ENCODE measurements around the gene HSPA14.

Gene HSPA14, protein sequence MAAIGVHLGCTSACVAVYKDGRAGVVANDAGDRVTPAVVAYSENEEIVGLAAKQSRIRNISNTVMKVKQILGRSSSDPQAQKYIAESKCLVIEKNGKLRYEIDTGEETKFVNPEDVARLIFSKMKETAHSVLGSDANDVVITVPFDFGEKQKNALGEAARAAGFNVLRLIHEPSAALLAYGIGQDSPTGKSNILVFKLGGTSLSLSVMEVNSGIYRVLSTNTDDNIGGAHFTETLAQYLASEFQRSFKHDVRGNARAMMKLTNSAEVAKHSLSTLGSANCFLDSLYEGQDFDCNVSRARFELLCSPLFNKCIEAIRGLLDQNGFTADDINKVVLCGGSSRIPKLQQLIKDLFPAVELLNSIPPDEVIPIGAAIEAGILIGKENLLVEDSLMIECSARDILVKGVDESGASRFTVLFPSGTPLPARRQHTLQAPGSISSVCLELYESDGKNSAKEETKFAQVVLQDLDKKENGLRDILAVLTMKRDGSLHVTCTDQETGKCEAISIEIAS

DNA sequence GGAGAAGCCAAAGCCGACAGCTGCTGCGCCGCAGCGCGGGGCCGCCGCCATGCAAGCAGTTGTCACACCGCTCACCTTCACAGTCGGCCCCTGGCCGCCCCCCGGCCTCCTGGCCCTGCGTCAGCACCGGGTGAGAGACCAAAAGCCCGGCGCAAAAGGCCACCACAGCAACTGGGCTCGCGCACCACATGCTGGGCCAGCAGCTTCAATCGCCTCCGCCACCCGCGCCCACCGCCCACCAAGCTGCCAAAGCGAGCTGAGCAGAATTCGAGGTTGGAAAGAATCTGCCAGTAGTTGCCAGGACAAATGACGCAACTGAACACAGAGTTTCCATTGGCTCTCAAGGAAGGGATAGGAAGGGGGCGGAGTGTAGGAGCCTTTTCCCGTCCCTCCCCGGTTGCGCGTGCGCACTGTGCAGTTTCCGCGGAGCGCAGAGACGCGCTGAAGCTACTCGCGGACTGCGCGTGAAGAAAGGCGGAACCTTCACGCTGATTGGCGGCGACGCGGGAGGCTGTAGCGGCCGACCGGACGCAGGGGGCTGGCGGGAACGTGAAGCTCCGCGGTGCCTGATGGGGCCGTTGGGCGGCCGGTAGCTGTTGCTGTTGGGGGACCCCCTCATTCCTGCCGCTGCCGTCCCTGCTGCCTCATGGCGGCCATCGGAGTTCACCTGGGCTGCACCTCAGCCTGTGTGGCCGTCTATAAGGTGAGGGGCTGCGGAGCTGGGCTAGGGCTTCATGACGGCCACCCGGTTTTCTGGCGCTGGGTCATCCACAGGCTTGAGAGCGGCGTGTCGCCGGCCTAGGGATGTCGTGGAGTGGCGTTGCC lies at the start of gene HSPA14, which contains the start of the genes CDNF and MSANTD7:
HSPA14 (plus strand) TSS at position 550 of the 825 bp plus-strand sequence; CDS start at position 647, 97 bp downstream.
CDNF (minus strand) TSS at position 281 of the 825 bp plus-strand sequence; CDS start at position 190, 91 bp downstream.
MSANTD7 (plus strand) TSS at position 550 of the 825 bp plus-strand sequence. CDS start 3,979 bp downstream, outside the sequence.
- TF ChIP-seq GATA2 (IDR thresholded peaks at IDR 0.05; ENCODE audit: low read depth, low read length) (no peak), GATA3 (IDR thresholded peaks at IDR 0.05; ENCODE audit: low read depth, low read length) (no peak)

DNA sequence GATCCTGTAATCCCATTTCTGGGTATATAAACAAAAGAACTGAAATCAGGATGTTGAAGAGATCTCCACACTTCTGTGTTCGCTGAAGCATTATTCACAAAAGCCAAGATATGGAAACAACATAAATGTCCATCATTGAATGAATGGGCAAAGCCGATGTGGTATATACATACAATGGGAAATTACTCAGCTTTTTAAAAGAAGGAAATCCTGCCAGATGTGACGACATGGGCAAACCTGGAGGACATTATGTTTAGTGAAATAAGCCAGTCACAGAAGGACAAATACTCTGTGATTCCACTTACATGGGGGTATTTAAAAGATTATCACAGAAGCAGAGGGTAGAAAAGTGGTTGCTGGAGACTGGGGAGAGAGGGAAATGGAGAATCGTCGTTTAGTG lies 39.5 kb upstream of the HSPA14 start:
- TF ChIP-seq GATA2 (IDR thresholded peaks at IDR 0.05; ENCODE audit: low read depth, low read length), result no peak
- no peak for TF ChIP-seq GATA3 (IDR thresholded peaks at IDR 0.05; ENCODE audit: low read depth, low read length)

- TF ChIP-seq GATA2 (IDR thresholded peaks at IDR 0.05; ENCODE audit: low read depth, low read length) (no peak), GATA3 (IDR thresholded peaks at IDR 0.05; ENCODE audit: low read depth, low read length) (no peak)
These were observed 37.7 kb upstream of the HSPA14 start for GRCh38 chr10:14800397-14800796.

GRCh38 chr10:14801723-14802122 lies 36.4 kb upstream of the HSPA14 start:
- TF ChIP-seq GATA3 (IDR thresholded peaks at IDR 0.05; ENCODE audit: low read depth, low read length), result no peak
- TF ChIP-seq GATA2 (IDR thresholded peaks at IDR 0.05; ENCODE audit: low read depth, low read length), result no peak

GRCh38 chr10:14803827-14804226 lies 34.3 kb upstream of the HSPA14 start:
- TF ChIP-seq GATA3 (IDR thresholded peaks at IDR 0.05; ENCODE audit: low read depth, low read length), result no peak
- TF ChIP-seq GATA2 (IDR thresholded peaks at IDR 0.05; ENCODE audit: low read depth, low read length), result no peak

DNA sequence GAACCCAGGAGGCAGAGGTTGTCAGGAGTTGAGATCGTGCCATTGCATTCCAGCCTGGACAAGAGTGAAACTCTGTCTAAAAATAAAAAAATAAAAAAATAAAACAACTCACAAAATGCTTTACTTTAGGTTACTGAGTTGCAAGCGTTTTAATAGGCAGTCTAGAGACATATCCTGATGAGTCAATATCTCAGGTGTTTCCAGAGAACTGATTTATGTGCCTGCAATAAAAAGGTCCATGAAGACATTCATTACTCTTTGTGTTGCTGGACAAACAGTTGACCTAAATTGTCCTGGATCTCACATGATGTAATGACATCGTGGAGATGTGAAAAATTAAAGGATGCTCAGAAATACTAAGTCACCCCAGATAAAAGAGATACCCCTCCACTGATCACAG lies 31.8 kb upstream of the HSPA14 start:
- TF ChIP-seq GATA3 (IDR thresholded peaks at IDR 0.05; ENCODE audit: low read depth, low read length) (no peak), GATA2 (IDR thresholded peaks at IDR 0.05; ENCODE audit: low read depth, low read length) (no peak)

DNA sequence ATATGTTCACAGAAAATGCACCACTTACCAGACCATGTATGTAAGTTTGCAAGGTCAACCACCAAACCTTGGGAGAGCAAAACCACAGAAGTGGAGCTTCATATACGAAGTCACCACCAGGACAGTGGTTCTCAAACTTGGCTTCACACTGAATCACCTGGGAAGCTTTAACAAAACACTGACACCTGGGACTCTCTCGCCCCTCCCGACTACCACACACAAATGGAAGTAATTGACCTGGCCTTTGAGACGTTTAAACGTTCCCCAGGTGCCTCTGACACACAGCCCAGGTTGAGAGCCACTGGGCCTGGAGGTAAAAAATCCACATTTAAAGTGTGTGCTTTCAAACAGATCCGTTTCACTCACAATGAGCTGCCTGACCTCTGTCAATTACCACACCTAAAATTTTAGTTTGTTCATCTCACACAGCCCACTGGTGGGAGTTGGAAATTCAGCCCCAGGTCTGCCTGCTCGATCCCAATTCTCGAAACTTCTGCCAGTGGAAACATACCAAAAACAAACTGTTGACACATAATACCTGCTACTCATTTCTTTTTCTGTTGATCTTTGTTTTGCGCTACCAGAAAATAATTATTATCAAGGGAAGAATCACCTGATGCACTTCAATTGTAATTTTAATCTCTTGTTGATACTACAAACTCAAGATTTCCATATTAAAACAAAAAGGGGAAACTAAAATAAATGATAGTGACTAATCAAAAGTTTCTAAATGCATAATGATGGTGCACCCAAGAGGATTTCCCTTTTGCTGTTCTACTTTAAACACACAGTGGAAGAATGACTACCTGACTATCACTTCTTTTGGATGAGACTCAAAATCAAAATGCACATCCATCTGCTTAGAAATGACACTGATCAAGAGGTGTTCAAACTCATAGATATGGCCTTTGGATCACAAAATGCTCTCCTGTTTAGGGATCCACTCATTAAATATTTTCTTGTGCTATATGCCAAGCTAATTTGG lies 26.8 kb upstream of the HSPA14 start:
- TF ChIP-seq GATA2 (IDR thresholded peaks at IDR 0.05; ENCODE audit: low read depth, low read length) (no peak), GATA3 (IDR thresholded peaks at IDR 0.05; ENCODE audit: low read depth, low read length) (no peak)

DNA sequence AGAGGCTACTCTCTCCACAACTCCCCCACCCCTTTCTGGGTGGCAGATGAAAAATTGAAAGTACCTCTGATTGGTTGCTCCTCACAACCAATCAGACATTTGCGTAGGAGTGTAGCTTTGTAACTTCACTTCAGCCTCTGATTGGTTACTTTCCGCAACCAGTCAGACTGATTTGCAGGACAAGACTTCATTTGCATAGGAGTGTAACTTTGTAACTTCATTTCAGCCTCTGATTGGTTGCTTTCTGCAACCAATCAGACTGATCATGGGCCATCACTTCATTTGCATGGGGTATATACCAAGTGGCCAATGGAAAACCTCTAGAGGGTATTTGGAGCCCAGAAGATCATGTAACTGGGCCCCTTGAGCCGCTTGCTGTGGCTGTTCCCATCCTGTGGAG lies 25.8 kb upstream of the HSPA14 start:
- TF ChIP-seq GATA2 (IDR thresholded peaks at IDR 0.05; ENCODE audit: low read depth, low read length) (no peak), GATA3 (IDR thresholded peaks at IDR 0.05; ENCODE audit: low read depth, low read length) (no peak)

DNA sequence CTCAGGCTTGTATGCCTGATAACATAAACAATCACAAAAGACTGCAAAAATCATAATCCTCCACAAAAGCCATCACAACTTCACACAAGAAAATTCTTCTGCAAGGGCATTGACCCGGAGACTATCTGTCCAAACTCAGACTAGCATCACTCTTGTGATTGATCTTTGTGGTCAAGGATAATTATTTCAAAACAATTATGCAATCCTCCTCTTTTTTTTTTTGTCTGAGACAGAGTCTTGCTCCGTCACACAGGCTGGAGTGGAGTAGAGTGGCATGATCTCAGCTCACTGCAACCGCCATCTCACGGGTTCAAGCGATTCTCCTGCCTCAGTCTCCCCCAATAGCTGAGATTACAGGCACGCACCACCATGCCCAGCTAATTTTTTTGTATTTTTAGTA lies 22.4 kb upstream of the HSPA14 start:
- TF ChIP-seq GATA3 (IDR thresholded peaks at IDR 0.05; ENCODE audit: low read depth, low read length) (no peak), GATA2 (IDR thresholded peaks at IDR 0.05; ENCODE audit: low read depth, low read length) (no peak)

- no peak for TF ChIP-seq GATA2 (IDR thresholded peaks at IDR 0.05; ENCODE audit: low read depth, low read length)
- TF ChIP-seq GATA3 (IDR thresholded peaks at IDR 0.05; ENCODE audit: low read depth, low read length), result no peak
These were observed 17.9 kb upstream of the HSPA14 start for GRCh38 chr10:14820010-14820774.

DNA sequence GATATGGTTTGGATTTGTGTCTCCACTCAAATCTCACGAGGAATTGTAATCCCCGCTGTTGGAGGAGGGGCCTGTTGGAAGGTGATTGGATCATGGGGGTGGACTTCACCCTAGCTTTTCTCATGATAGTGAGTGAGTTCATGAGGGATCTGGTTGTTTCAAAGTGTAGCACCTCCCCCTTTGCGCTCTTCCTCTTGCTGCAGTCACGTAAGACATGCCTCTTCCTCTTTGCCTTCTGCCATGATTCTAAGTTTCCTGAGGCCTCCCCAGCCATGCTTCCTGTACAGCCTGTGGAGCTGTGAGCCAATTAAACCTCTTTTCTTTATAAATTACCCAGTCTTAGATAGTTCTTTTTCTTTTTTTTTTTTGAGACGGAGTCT lies 17.3 kb upstream of the HSPA14 start:
- TF ChIP-seq GATA2 (IDR thresholded peaks at IDR 0.05; ENCODE audit: low read depth, low read length), result no peak
- TF ChIP-seq GATA3 (IDR thresholded peaks at IDR 0.05; ENCODE audit: low read depth, low read length), result no peak

DNA sequence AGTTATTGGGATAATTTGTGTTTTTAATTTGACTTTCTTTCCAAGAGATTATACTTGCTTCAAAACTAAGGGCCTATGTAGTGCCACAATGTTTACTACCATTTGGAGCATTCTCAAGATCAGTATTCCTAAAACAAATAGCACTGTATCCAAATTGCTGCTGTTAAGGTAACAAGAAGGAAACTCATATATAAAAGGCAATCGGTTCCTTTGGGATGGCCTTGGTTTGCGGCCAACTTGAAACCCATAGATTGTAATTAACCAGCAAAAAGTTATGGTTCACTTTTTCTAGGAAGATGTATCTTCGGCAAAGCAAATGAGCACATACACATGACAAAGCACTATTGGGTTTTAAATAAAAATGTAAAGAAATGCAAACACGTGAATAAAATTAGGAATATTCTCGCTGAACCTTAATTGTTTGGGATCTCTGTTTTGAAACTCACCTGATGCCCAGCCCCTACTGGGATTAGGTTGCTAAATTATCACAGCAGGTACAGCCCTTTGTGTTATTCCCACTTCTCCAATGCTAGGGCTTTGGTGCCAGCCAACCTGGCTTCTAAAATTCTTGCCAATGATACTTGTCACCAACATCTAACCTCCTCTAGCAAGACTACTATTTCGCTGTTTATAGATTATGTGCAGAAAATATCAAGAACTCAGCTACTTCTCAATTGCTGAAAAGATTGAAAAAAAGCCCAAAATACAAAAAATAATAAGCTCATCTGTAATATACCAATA lies 16.3 kb upstream of the HSPA14 start:
- TF ChIP-seq GATA3 (IDR thresholded peaks at IDR 0.05; ENCODE audit: low read depth, low read length), result no peak
- TF ChIP-seq GATA2 (IDR thresholded peaks at IDR 0.05; ENCODE audit: low read depth, low read length), result no peak
